IMR-90 (cell line): ENCODE results near the gene IGLL1. TPM values are rescaled to one million over a fixed set of nuclear protein-coding genes. Genes with fewer than 3 reads are reported as not detected.

ENCODE experiments used
- ATAC-seq: fragments of 200-7000 bp; cut with Tn5 transposase; 2 replicates; pipeline ENCODE4 v1.9.1; 2020; ENCODE audit warnings: low read depth, mild to moderate bottlenecking, moderate library complexity
- BruUV-seq: library from RNA; stranded (reverse); fragments of 400-500 nt; replicated peaks from 2 replicates; lab custom pipeline; 2021; lab: Mats Ljungman, UMichigan
- CTCF ChIA-PET: fragments of 300-600 bp; formaldehyde crosslinking; extraction: SDS; loops from one replicate; lab custom pipeline; 2021; ENCODE audit warnings: antibody characterized with exemption; lab: Yijun Ruan, JAX
- POLR2A ChIA-PET: fragments of 300-600 bp; sonication (Branson Sonifier 250); formaldehyde crosslinking; loops from one replicate; lab custom pipeline; 2022; ENCODE audit warnings: antibody characterized with exemption; ENCODE audit not compliant: unreplicated experiment; lab: Charles Lee
- DNase-seq: peaks from one replicate; pipeline ENCODE4 v3.0.0; 2013
- H2AFZ ChIP-seq: replicated peaks from 2 replicates; pipeline ENCODE3; 2013; ENCODE audit warnings: low read length, mild to moderate bottlenecking; ENCODE audit not compliant: poor library complexity
- H2AK5ac ChIP-seq: 2 replicates; pipeline ENCODE4 v1.6.1; 2013; ENCODE audit warnings: low read depth, low read length, inconsistent platforms
- H2AK9ac ChIP-seq: replicated peaks from 2 replicates; pipeline ENCODE3; 2013; ENCODE audit warnings: mild to moderate bottlenecking, low read depth, low read length, moderate library complexity; ENCODE audit not compliant: poor library complexity
- H2BK120ac ChIP-seq: 2 replicates; pipeline ENCODE4 v1.6.1; 2013; ENCODE audit warnings: low read depth, low read length, inconsistent platforms
- H2BK15ac ChIP-seq: 3 replicates; pipeline ENCODE4 v1.6.1; 2013; ENCODE audit warnings: low read depth, low read length, inconsistent platforms
- H2BK20ac ChIP-seq: 2 replicates; pipeline ENCODE4 v1.6.1; 2013; ENCODE audit warnings: low read depth, mild to moderate bottlenecking, inconsistent platforms, low read length, moderate library complexity
- H2BK5ac ChIP-seq: 2 replicates; pipeline ENCODE4 v1.6.1; 2013; ENCODE audit warnings: mild to moderate bottlenecking, low read depth, low read length, inconsistent platforms; ENCODE audit not compliant: poor library complexity, severe bottlenecking
- H3K14ac ChIP-seq: replicated peaks from 2 replicates; pipeline ENCODE4 v1.6.1; 2013; ENCODE audit warnings: low read depth, low read length, inconsistent platforms
- H3K18ac ChIP-seq: 2 replicates; pipeline ENCODE4 v1.6.1; 2013; ENCODE audit warnings: low read depth, low read length, control low read depth
- H3K23ac ChIP-seq: 2 replicates; pipeline ENCODE4 v1.6.1; 2013; ENCODE audit warnings: low read depth, low read length, inconsistent platforms
- H3K27ac ChIP-seq: 2 replicates; pipeline ENCODE4 v1.5.1; 2013; ENCODE audit warnings: mild to moderate bottlenecking, control low read depth, low read length; ENCODE audit not compliant: insufficient read depth
- H3K27me3 ChIP-seq: 2 replicates; pipeline ENCODE4 v1.6.1; 2013; ENCODE audit warnings: low read length; ENCODE audit not compliant: control insufficient read depth, insufficient read depth
- H3K36me3 ChIP-seq: 2 replicates; pipeline ENCODE4 v1.6.1; 2013; ENCODE audit warnings: low read length, mixed read lengths; ENCODE audit not compliant: control insufficient read depth, insufficient read depth
- H3K4ac ChIP-seq: 2 replicates; pipeline ENCODE4 v1.6.1; 2013; ENCODE audit warnings: low read depth, low read length, inconsistent platforms
- H3K4me1 ChIP-seq: 2 replicates; pipeline ENCODE4 v1.6.1; 2013; ENCODE audit warnings: low read length, mixed read lengths; ENCODE audit not compliant: control insufficient read depth, insufficient read depth
- H3K4me2 ChIP-seq: 2 replicates; pipeline ENCODE4 v1.6.1; 2013; ENCODE audit warnings: low read depth, mild to moderate bottlenecking, control low read depth, low read length, moderate library complexity
- H3K4me3 ChIP-seq: 2 replicates; pipeline ENCODE4 v1.5.1; 2013; ENCODE audit warnings: low read depth, mild to moderate bottlenecking, control low read depth, low read length, moderate library complexity; ENCODE audit not compliant: insufficient read depth
- H3K56ac ChIP-seq: 2 replicates; pipeline ENCODE4 v1.6.1; 2013; ENCODE audit warnings: low read length, inconsistent platforms; ENCODE audit not compliant: insufficient read depth; ENCODE audit errors: extremely low read depth
- H3K79me1 ChIP-seq, 2 experiments: 2 replicates each; pipeline ENCODE4 v1.6.1; 2013; ENCODE audit warnings: low read length in 2 of 2, inconsistent platforms in 1 of 2, low read depth in 1 of 2
- H3K9ac ChIP-seq: 2 replicates; pipeline ENCODE4 v1.6.1; 2013; ENCODE audit warnings: low read depth, low read length, control low read depth
- H3K9me1 ChIP-seq: 2 replicates; pipeline ENCODE4 v1.6.1; 2013; ENCODE audit warnings: low read length, inconsistent platforms; ENCODE audit not compliant: insufficient read depth
- H3K9me3 ChIP-seq: 2 replicates; pipeline ENCODE4 v1.6.1; 2013; ENCODE audit warnings: low read length; ENCODE audit not compliant: control insufficient read depth, insufficient read depth
- H4K20me1 ChIP-seq: 2 replicates; pipeline ENCODE4 v1.6.1; 2013; ENCODE audit warnings: low read length, inconsistent platforms; ENCODE audit not compliant: insufficient read depth
- H4K5ac ChIP-seq: 2 replicates; pipeline ENCODE4 v1.6.1; 2013; ENCODE audit warnings: mild to moderate bottlenecking, low read depth, low read length, control low read depth
- H4K8ac ChIP-seq, 2 experiments: 2 replicates each; pipeline ENCODE4 v1.6.1; 2013; ENCODE audit warnings: low read depth in 2 of 2, low read length in 2 of 2, control low read depth in 1 of 2, inconsistent platforms in 1 of 2
- H4K91ac ChIP-seq: 2 replicates; pipeline ENCODE4 v1.6.1; 2013; ENCODE audit warnings: low read depth, low read length, inconsistent platforms; ENCODE audit not compliant: insufficient read depth
- BHLHE40 ChIP-seq: fragments of 150-350 bp; IDR thresholded peaks from 2 replicates; pipeline ENCODE4 v1.6.1; 2016; ENCODE audit warnings: mild to moderate bottlenecking, low read depth, low read length
- MXI1 ChIP-seq: IDR thresholded peaks from 2 replicates; pipeline ENCODE4 v1.6.1; 2012; ENCODE audit warnings: low read depth, mild to moderate bottlenecking, low read length, moderate library complexity, borderline replicate concordance
- POLR2A ChIP-seq: IDR thresholded peaks from 2 replicates; pipeline ENCODE4 v1.6.1; 2012; ENCODE audit warnings: mild to moderate bottlenecking, low read depth, low read length
- WGBS, 2 experiments: methylation state at CpG; one replicate each; pipeline versions ENCODE4 v1.1.5 to v1.1.7; 2013; ENCODE audit warnings: missing lambda C conversion rate in 2 of 2; ENCODE audit not compliant: insufficient read length in 1 of 2; ENCODE audit errors: extremely low coverage in 2 of 2; 5-methylcytosine and 5-hydroxymethylcytosine counted together
- dilution Hi-C: fragments of 300-500 bp; cut with HindIII; formaldehyde crosslinking; loops from one replicate; pipeline ENCODE4 v1.14.3; 2018; ENCODE audit warnings: low sequenced_read_pairs; ENCODE audit not compliant: unreplicated experiment
- in situ Hi-C: fragments of 300-500 bp; cut with MboI; formaldehyde crosslinking; loops from 3 replicates; pipeline ENCODE4 v1.14.3; 2019; ENCODE audit warnings: low sequenced_read_pairs, inconsistent platforms, mixed read lengths
- intact Hi-C: fragments of 100-400 bp; cut with micrococcal nuclease; formaldehyde crosslinking; loops from 2 replicates; pipeline ENCODE4 v1.10.0; 2022
- polyA plus RNA-seq, 3 experiments: library from polyadenylated mRNA; depleted of rRNA; stranded (reverse); fragments of >200 nt; gene quantifications; 2 replicates each; pipeline ENCODE4 v1.2.3, GENCODE V29; 2012; ENCODE audit warnings: low replicate concordance in 1 of 3
- total RNA-seq: library from RNA; depleted of rRNA; stranded (reverse); fragments of >200 nt; gene quantifications from 2 replicates; pipeline ENCODE4 v1.2.3, GENCODE V29; 2012

The IGLL1 gene
- total and polyA plus RNA-seq, 2 of the 4 experiments (the other 2 are of a cell fraction) = not detected

- ChIA-PET POLR2A (no interaction called here), CTCF (no interaction called here)
- no peak overlapping the region for H3K23ac ChIP-seq
- TF ChIP-seq MXI1 (no peak), POLR2A (no peak), BHLHE40 (no peak)
- no TSS peak for BruUV-seq
- H2AFZ ChIP-seq = no peak overlapping the region
- 84% methylated on average over 4 of the region's 29 CpGs; no CpG with 5 or more reads in 1 of the 2 experiments for WGBS, 2 experiments
- H4K5ac ChIP-seq = no peak overlapping the region
- no peak overlapping the region for H4K91ac ChIP-seq
- peaks cover 33% of the 10 kb centered on the region for H3K27me3 ChIP-seq
- no peak overlapping the region for H3K56ac ChIP-seq
- H3K14ac ChIP-seq = no peak overlapping the region
- intact Hi-C loops = loop anchor here (5.0 kb wide), 1 partner anchor 133 kb away; no protein-coding TSS in a partner anchor
- H2BK15ac ChIP-seq = no peak overlapping the region
- dilution Hi-C loops = no loop called here
- no peaks in the 10 kb centered on the region for H3K36me3 ChIP-seq
- ATAC-seq (no peak), DNase-seq (no peak)
- H3K4me1 ChIP-seq = no peaks in the 10 kb centered on the region
- no peaks in the 10 kb centered on the region for H3K9me1 ChIP-seq
- H2BK20ac ChIP-seq = no peak overlapping the region
- no peak overlapping the region for H4K8ac ChIP-seq
- H3K9ac ChIP-seq = no peak overlapping the region
- H4K20me1 ChIP-seq = no peaks in the 10 kb centered on the region; the same call in 1 of the 2 replicates
- in situ Hi-C loops = no loop called here
- H3K4me2 ChIP-seq = no peak overlapping the region
- no peak overlapping the region for H3K27ac ChIP-seq
- H3K18ac ChIP-seq = no peak overlapping the region
- H2AK9ac ChIP-seq = no peak overlapping the region
- no peak overlapping the region for H3K4me3 ChIP-seq
- no peak overlapping the region for H2BK5ac ChIP-seq
- H3K9me3 ChIP-seq = no peaks in the 10 kb centered on the region
- H2BK120ac ChIP-seq = no peak overlapping the region
- no peak overlapping the region for H2AK5ac ChIP-seq
- no peaks in the 10 kb centered on the region for H3K79me1 ChIP-seq
- H3K4ac ChIP-seq = no peak overlapping the region
These were observed 45.0 kb downstream of the IGLL1 start for GRCh38 chr22:23534851-23535717.
